Thymus (tissue), 11 donors: ENCODE measurements around the gene TLN1. TPM values are rescaled to one million over a fixed set of nuclear protein-coding genes. Genes with fewer than 3 reads are reported as not detected.
A peak's percentile ranks its signal among the peaks of the same experiment; 100 is the strongest.

Experiments
- DNase-seq, 9 donors: peaks; one replicate each; pipeline ENCODE4 v3.0.0-alpha.2; 2013; ENCODE audit warnings: low spot score in 9 of 9, low read depth in 6 of 9, missing footprints in 1 of 9
- H3K27ac ChIP-seq, 2 donors: one replicate each; pipeline ENCODE4 v1.5.1; 2013; ENCODE audit warnings: control low read depth in 1 of 2, low read depth in 1 of 2, low read length in 1 of 2, mild to moderate bottlenecking in 1 of 2, moderate library complexity in 1 of 2
- H3K27me3 ChIP-seq, 2 donors: one replicate each; pipeline ENCODE4 v1.5.1; 2013; ENCODE audit warnings: low read length in 1 of 2; ENCODE audit not compliant: control insufficient read depth in 2 of 2, insufficient read depth in 1 of 2
- H3K36me3 ChIP-seq, 2 donors: one replicate each; pipeline ENCODE4 v1.5.1; 2013; ENCODE audit warnings: low read length in 1 of 2, mild to moderate bottlenecking in 1 of 2, moderate library complexity in 1 of 2; ENCODE audit not compliant: control insufficient read depth in 2 of 2, insufficient read depth in 2 of 2
- H3K4me1 ChIP-seq, 2 donors: one replicate each; pipeline ENCODE4 v1.5.1; 2013; ENCODE audit warnings: low read length in 2 of 2; ENCODE audit not compliant: control insufficient read depth in 2 of 2, insufficient read depth in 2 of 2
- H3K4me3 ChIP-seq, 2 donors: one replicate each; pipeline ENCODE4 v1.5.1; 2013; ENCODE audit warnings: low read length in 2 of 2, control low read depth in 1 of 2, mild to moderate bottlenecking in 1 of 2
- H3K9me3 ChIP-seq, 2 donors: one replicate each; pipeline ENCODE4 v1.5.1; 2013; ENCODE audit warnings: low read length in 1 of 2, mild to moderate bottlenecking in 1 of 2; ENCODE audit not compliant: control insufficient read depth in 2 of 2, insufficient read depth in 1 of 2
- WGBS: extraction: QIAGEN DNeasy Blood & Tissue Kit; methylation state at CpG from one replicate; pipeline ENCODE4 v1.1.7; 2013; 5-methylcytosine and 5-hydroxymethylcytosine counted together
- polyA plus RNA-seq: library from polyadenylated mRNA; stranded (reverse); fragments of 200-250 nt; gene quantifications from one replicate; pipeline ENCODE4 v1.2.3, GENCODE V29; 2013
- total RNA-seq: library from RNA; stranded (reverse); fragments of 120-200 nt; gene quantifications from one replicate; pipeline ENCODE4 v1.2.4, GENCODE V29; 2013
- donor health status: healthy.

The TLN1 gene
- total and polyA plus RNA-seq, 2 donors: 74.5 to 83.0 TPM

DNA sequence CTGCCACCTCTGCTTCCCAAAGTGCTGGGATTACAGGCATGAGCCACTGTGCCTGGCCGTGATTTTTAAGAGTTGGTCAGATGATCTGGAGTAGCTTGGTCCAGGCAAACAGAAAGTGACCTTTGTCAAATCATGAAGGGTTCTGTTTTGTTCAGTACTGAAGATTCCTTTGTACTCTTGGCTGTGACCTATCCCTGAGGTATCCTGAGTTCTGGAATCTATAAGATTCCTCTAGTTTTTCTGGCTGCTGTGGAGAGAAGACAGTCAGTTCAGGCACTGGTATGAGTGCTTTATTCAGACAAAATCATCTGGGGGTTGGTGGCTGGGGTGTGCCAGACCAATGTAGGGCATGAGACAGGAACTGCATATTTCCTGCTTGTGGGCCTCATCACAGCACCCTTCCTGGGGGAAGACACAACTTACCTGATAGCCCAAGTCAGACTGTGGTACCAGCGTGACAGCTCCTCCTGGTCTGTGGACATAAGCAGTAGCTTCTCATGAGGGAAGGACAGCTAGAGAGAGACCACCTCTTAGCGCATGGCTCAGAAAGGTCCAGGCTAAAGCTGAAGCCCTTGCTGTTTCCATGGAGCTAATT, 70.1 kb downstream of the TLN1 start:
- Histone ChIP-seq H3K36me3 (peaks cover 16 to 25% of the 10 kb centered on the region in 2 donors), H3K4me1 (peaks cover 59 to 89% of the 10 kb centered on the region in 2 donors), H3K27me3 (peaks cover 0 to 2% of the 10 kb centered on the region in 2 donors), H3K27ac (peak overlapping the region; percentile 79), H3K4me3 (peak overlapping the region; percentile 0 to 22), H3K9me3 (peaks cover 0 to 4% of the 10 kb centered on the region in 2 donors)
- 68% methylated on average over 3 of the region's 3 CpGs for WGBS
- peak in 2 of 9 donors; percentile 51 to 76 for DNase-seq

DNA sequence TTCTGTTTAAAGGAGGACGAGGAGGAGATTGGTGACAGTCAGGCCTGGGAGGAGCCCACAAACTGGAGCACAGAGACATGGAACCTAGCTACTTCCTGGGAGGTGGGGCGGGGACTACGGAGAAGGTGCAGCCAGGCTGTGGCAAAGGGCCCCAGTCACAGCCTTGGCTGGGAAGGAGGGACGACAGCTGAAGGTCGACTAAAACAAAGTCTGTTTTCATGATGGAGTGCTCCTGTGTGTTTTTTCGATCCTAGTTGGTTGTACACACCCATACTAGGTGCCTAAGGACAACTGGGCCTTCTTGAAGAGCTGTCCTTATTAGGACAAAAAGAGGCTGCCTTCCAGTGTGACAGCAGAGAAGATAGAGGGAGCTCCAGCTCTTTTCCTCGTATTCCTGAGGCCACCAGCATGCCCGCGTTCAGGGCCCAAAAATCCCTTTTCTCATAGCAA, 71.0 kb downstream of the TLN1 start:
- Histone ChIP-seq H3K9me3 (peaks cover 0 to 4% of the 10 kb centered on the region in 2 donors), H3K27me3 (peaks cover 0 to 2% of the 10 kb centered on the region in 2 donors), H3K36me3 (peaks cover 16 to 25% of the 10 kb centered on the region in 2 donors), H3K4me3 (no peak overlapping the region), H3K27ac (peak overlapping the region in 1 of 2 donors; percentile 10), H3K4me1 (peaks cover 53 to 88% of the 10 kb centered on the region in 2 donors)
- WGBS: 86% methylated on average over 9 of the region's 9 CpGs
- no peak for DNase-seq

DNA sequence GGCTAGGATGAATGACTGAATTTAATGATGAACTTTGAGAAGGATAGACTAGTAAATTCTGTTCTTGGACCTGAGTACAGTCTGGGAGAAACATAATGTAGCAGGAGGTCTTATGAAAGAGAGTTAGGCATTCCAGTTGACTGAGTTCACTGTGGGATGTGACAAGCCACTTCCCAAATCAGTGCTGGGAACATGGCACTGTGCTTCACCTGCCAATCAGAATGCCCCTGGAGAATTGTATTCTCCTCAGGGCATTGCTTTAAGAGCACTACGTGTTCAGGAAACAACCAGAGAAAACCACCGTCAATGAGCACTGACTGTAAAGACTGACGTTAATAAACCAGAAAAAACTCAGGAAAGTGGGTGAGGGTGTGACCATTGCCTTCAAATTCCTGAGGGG, 72.7 kb downstream of the TLN1 start:
- no peak for DNase-seq
- 86% methylated on average over 3 of the region's 3 CpGs for WGBS
- peaks cover 16 to 25% of the 10 kb centered on the region in 2 donors for H3K36me3 ChIP-seq
- H3K4me1 ChIP-seq: peaks cover 47 to 78% of the 10 kb centered on the region in 2 donors
- peaks cover 0 to 2% of the 10 kb centered on the region in 2 donors for H3K27me3 ChIP-seq
- peak overlapping the region; percentile 64 to 88 for H3K4me3 ChIP-seq
- no peaks in the 10 kb centered on the region for H3K9me3 ChIP-seq
- peak overlapping the region in 1 of 2 donors; percentile 93 for H3K27ac ChIP-seq

DNA sequence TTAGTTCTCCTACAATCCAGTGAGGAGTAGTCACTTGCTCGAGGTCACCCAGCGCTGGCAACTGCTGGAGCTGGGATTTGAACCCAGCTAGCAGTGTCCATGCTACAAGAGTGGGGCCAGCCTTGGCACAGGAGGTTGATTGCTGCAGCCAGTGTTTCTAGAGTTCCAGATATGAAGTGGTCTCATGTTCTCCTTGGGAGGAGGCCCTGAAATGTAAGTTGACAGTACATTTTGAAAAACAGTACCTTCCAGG, 73.1 kb downstream of the TLN1 start:
- 5% methylated on average over 2 of the region's 2 CpGs for WGBS
- peaks cover 16 to 25% of the 10 kb centered on the region in 2 donors for H3K36me3 ChIP-seq
- DNase-seq: no peak
- H3K4me3 ChIP-seq: peak overlapping the region; percentile 64 to 88
- H3K9me3 ChIP-seq: no peaks in the 10 kb centered on the region
- peak overlapping the region; percentile 93 to 95 for H3K27ac ChIP-seq
- H3K4me1 ChIP-seq: peaks cover 49 to 74% of the 10 kb centered on the region in 2 donors
- H3K27me3 ChIP-seq: peaks cover 0 to 2% of the 10 kb centered on the region in 2 donors

DNA sequence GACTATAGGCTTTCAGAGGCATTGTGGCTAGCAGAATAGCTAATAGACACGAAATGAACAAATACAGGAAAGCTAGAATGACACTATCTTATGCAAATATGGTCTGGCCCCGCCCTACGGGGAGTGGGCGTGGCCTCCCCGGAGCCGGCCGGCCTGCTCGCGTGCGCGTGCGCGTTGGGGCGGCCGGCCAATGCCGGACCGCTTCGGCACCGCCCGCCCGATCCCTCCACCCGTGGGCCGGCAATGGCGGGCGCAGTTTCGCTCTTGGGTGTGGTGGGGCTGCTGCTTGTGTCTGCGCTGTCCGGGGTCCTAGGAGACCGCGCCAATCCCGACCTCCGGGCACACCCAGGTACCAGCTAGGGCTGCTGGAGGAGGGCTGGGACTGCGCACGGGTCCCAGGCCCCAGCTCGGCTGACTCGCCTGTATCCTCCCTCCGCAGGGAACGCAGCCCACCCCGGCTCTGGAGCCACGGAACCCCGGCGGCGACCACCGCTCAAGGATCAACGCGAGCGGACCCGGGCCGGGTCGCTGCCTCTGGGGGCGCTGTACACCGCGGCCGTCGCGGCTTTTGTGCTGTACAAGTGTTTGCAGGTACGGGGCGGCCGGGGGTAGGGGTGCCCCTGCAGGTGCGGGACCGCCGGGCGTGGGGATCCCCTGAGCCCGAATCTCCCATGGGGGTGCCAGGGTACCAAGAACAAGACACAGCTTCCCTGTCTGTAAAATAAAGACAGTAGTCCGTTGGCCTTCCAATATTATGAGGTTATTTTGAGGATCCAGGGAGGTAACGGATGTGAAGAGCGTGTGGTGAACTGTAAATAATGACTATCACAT, 73.6 kb downstream of the TLN1 start, which contains the start of gene CCDC107:
TSS of gene CCDC107 (plus strand) at position 156 of the 831 bp plus-strand sequence. CDS start at position 244, 88 bp downstream.
- Histone ChIP-seq H3K4me1 (peaks cover 49 to 73% of the 10 kb centered on the region in 2 donors), H3K4me3 (peak within 1 kb of the TSS; percentile 64 to 88), H3K9me3 (no peaks in the 10 kb centered on the region), H3K36me3 (peaks cover 16 to 25% of the 10 kb centered on the region in 2 donors), H3K27ac (peak within 1 kb of the TSS; percentile 93 to 95), H3K27me3 (peaks cover 0 to 2% of the 10 kb centered on the region in 2 donors)
- WGBS: under 1% methylated on average over 67 of the region's 67 CpGs
- DNase-seq: peak in 7 of 9 donors; percentile 67 to 86 (median 74)

DNA sequence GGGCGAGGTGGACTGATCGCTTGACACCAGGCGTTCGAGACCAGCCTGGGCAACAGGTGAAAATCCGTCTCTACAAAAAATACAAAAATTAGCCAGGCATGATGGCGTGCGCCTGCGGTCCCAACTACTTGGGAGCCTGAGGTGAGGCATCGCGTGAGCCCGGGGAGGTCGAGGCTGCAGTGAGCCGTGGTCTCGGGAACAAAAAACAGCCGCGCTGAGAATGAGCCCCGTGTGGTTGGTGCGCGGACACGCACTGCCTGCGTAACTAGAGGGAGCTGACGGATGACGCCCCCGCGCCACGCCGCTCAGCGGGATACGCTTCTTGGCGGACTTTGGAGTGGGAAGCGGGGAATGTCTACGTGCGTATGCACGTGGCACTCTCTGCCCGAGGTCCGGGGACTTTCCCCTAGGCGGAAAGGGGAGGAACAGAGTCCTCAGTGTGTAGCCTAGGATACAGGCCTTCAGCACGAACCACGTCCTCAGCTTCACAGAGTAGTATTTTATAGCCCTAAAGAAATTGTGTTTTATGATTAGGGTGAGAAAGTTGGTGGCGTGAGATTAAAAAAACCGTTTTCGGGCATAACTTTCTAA, 74.4 kb downstream of the TLN1 start, which contains the start of gene RMRP:
TSS of gene RMRP (minus strand) at position 474 of the 591 bp plus-strand sequence.
- under 1% methylated on average over 42 of the region's 42 CpGs for WGBS
- peak; percentile 77 to 95 (median 81) for DNase-seq
- Histone ChIP-seq H3K27ac (peak within 1 kb of the TSS; percentile 93 to 95), H3K27me3 (peaks cover 0 to 2% of the 10 kb centered on the region in 2 donors), H3K4me3 (peak within 1 kb of the TSS; percentile 64 to 88), H3K9me3 (no peaks in the 10 kb centered on the region), H3K4me1 (peaks cover 42 to 65% of the 10 kb centered on the region in 2 donors), H3K36me3 (peaks cover 16 to 20% of the 10 kb centered on the region in 2 donors)

DNA sequence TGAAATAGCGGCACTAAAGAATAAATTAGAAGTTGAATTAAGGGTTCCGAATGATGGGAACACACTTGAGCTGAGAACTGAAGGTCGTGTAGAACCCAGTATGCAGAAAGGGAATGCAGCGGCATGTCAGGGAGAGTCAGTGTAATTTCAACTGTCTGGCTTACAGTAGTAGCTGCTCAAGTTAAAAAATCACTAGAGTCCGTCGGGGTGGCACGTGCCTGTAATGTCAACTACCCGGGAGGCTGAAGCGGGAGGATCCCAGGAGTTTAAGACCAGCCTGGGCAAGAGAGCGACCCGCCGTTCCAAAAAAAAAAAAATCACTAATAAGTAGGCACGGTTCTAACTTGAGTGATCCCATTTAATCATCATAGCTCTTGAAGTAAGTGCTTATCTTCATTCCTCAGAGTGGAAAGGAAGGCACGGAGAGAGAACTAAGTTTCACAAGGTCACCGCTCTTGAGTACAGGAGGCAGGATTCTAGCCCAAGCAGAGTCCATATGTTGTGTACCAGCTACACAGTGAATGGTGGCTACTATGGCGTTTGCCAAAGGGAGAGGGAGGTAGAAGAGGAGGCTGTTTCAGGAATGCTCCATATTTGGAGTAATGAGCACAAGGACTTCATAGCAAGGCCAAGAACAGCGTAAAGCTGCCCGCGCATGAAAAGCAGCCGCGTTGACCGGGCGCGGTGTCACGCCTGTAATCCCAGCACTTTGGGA, 75.0 kb downstream of the TLN1 start:
- H3K9me3 ChIP-seq: no peaks in the 10 kb centered on the region
- H3K4me1 ChIP-seq: peaks cover 41 to 64% of the 10 kb centered on the region in 2 donors
- peaks cover 15 to 19% of the 10 kb centered on the region in 2 donors for H3K36me3 ChIP-seq
- WGBS: 39% methylated on average over 25 of the region's 25 CpGs
- peaks cover 0 to 2% of the 10 kb centered on the region in 2 donors for H3K27me3 ChIP-seq
- DNase-seq: peak in 1 of 9 donors; percentile 38
- peak overlapping the region; percentile 81 to 93 for H3K27ac ChIP-seq
- H3K4me3 ChIP-seq: peak overlapping the region in 1 of 2 donors; percentile 88

DNA sequence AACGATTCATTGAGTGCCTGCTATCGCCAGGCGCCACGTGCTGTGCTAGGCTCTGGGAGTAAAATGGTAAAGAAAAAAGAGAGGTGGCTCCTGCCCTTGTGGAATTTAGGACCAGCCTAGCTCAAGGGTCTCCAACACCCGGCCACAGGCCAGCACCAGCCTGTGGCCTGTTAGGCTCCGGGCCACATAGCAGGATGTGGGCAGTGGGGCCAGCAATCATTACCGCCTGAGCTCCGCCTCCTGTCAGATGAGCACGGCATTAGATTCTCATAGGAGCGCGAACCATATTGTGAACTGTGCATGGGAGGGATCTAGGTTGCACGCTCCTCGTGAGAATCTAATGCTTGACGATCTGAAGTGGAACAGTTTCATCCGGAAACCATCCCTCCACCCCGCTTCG, 75.6 kb downstream of the TLN1 start:
- Histone ChIP-seq H3K4me1 (peaks cover 40 to 64% of the 10 kb centered on the region in 2 donors), H3K36me3 (peaks cover 14% of the 10 kb centered on the region in 2 donors), H3K9me3 (no peaks in the 10 kb centered on the region), H3K27ac (no peak overlapping the region), H3K4me3 (no peak overlapping the region), H3K27me3 (peaks cover 0 to 2% of the 10 kb centered on the region in 2 donors)
- no peak for DNase-seq
- WGBS: 79% methylated on average over 17 of the region's 17 CpGs
